Activated CD8-positive, alpha-beta T cell treated with anti-CD3 and anti-CD28 coated beads for 36 hours (primary cell): ENCODE measurements around the gene OSBPL8. TPM values are rescaled to one million over a fixed set of nuclear protein-coding genes. Genes with fewer than 3 reads are reported as not detected.
A peak's percentile ranks its signal among the peaks of the same experiment; 100 is the strongest.

Experiments used
- ATAC-seq: fragments of 200-7000 bp; cut with Tn5 transposase; one replicate; pipeline ENCODE4 v1.10.0; 2021; ENCODE audit warnings: mild to moderate bottlenecking, moderate library complexity
- CTCF ChIA-PET: fragments of 350-600 bp; sonication (Branson Sonifier 250); formaldehyde crosslinking; loops from one replicate; lab custom pipeline; 2021; ENCODE audit warnings: antibody characterized with exemption; lab: Charles Lee
- POLR2A ChIA-PET: fragments of 350-600 bp; sonication (Branson Sonifier 250); formaldehyde crosslinking; loops from one replicate; lab custom pipeline; 2021; ENCODE audit warnings: antibody characterized with exemption; lab: Charles Lee
- DNase-seq: peaks from one replicate; pipeline ENCODE4 v3.0.0-alpha.2; 2020
- H3K27ac Mint-ChIP-seq: one replicate; pipeline ENCODE4 v1.8.0; 2021; ENCODE audit warnings: mild to moderate bottlenecking, mixed read lengths
- H3K27me3 Mint-ChIP-seq: one replicate; pipeline ENCODE4 v1.8.0; 2021; ENCODE audit warnings: mixed read lengths
- H3K36me3 Mint-ChIP-seq: one replicate; pipeline ENCODE4 v1.8.0; 2021; ENCODE audit warnings: low read depth, mixed read lengths
- H3K4me1 Mint-ChIP-seq: one replicate; pipeline ENCODE4 v1.8.0; 2021; ENCODE audit warnings: low read depth, mixed read lengths
- H3K4me3 Mint-ChIP-seq: one replicate; pipeline ENCODE4 v1.8.0; 2021; ENCODE audit warnings: mild to moderate bottlenecking, moderate library complexity, mixed read lengths
- H3K9me3 Mint-ChIP-seq: one replicate; pipeline ENCODE4 v1.8.0; 2021; ENCODE audit warnings: mixed read lengths
- intact Hi-C: fragments of 100-400 bp; cut with micrococcal nuclease; formaldehyde crosslinking; loops from one replicate; pipeline ENCODE4 v1.10.0; 2022
- total RNA-seq, 2 experiments: library from RNA; stranded (reverse); gene quantifications; one replicate each; pipeline ENCODE4 v1.2.3, GENCODE V29; 2021
- TF ChIP-seq, protein P1 (sequence below): fragments of 200-600 bp; IDR thresholded peaks from one replicate; pipeline ENCODE4 v1.8.0; 2022; ENCODE audit warnings: antibody characterized with exemption, mild to moderate bottlenecking

The OSBPL8 gene
- total RNA-seq, 2 experiments from 2014 or later: 81.1 to 85.6 TPM

DNA sequence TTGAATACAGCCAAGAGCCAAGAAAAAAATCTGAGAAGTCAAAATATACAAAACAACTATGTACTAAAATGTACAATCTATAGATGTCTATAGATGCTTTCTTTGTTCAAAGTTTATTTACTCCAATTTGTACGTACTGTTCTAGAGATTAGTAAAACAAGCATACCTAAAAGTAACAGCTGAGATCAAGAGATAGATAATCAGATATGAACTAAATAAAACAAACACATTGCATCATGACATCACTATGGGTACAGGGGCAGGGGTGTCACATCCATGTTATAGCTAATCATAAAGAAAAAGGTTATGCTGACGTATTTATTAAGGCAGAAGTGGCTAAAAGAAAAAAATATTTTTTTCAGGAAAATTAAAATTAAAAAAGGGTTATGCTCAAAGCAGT, 139.3 kb downstream of the OSBPL8 start:
- Mint-ChIP-seq H3K4me3 (no peak overlapping the region), H3K4me1 (peaks cover 26% of the 10 kb centered on the region), H3K27me3 (no peaks in the 10 kb centered on the region), H3K9me3 (peaks cover 6% of the 10 kb centered on the region), H3K36me3 (peaks cover 10% of the 10 kb centered on the region), H3K27ac (no peak overlapping the region)
- ChIA-PET CTCF (no interaction called here), POLR2A (interaction anchor here (1.3 kb wide), 1 partner anchor 10 kb away, joined by 3 read pairs; no protein-coding TSS in a partner anchor)
- DNase-seq: no peak
- no peak for ATAC-seq
- TF ChIP-seq, protein P1, sequence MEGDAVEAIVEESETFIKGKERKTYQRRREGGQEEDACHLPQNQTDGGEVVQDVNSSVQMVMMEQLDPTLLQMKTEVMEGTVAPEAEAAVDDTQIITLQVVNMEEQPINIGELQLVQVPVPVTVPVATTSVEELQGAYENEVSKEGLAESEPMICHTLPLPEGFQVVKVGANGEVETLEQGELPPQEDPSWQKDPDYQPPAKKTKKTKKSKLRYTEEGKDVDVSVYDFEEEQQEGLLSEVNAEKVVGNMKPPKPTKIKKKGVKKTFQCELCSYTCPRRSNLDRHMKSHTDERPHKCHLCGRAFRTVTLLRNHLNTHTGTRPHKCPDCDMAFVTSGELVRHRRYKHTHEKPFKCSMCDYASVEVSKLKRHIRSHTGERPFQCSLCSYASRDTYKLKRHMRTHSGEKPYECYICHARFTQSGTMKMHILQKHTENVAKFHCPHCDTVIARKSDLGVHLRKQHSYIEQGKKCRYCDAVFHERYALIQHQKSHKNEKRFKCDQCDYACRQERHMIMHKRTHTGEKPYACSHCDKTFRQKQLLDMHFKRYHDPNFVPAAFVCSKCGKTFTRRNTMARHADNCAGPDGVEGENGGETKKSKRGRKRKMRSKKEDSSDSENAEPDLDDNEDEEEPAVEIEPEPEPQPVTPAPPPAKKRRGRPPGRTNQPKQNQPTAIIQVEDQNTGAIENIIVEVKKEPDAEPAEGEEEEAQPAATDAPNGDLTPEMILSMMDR: no peak
- intact Hi-C loops: no loop called here

DNA sequence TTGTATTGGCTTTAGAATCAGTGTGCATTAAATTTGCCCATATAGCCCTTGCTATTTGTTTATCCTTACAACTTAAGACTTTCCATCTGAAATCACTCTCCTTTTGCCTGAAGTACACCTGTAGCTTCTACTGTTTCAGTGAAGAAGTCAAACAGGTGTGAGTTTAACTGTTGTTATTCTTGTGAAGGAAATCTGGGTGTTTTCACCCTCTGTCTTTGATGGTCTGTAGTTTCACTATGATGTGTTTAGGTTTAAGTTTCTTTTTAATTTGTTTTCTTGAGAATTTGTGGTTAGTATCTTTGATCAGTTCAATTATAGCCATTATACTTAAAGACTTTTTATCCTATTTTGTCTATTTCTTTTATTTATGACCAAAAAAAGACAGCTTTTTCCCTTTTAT, 142.5 kb downstream of the OSBPL8 start:
- H3K36me3 Mint-ChIP-seq: peaks cover 3% of the 10 kb centered on the region
- CTCF ChIA-PET: no interaction called here
- no peaks in the 10 kb centered on the region for H3K27me3 Mint-ChIP-seq
- H3K27ac Mint-ChIP-seq: no peak overlapping the region
- no peak overlapping the region for H3K4me3 Mint-ChIP-seq
- DNase-seq: no peak
- peaks cover 18% of the 10 kb centered on the region for H3K4me1 Mint-ChIP-seq
- no peaks in the 10 kb centered on the region for H3K9me3 Mint-ChIP-seq
- intact Hi-C loops: no loop called here
- peak; percentile 42 for ATAC-seq
- POLR2A ChIA-PET: no interaction called here
- TF ChIP-seq, protein P1: no peak

DNA sequence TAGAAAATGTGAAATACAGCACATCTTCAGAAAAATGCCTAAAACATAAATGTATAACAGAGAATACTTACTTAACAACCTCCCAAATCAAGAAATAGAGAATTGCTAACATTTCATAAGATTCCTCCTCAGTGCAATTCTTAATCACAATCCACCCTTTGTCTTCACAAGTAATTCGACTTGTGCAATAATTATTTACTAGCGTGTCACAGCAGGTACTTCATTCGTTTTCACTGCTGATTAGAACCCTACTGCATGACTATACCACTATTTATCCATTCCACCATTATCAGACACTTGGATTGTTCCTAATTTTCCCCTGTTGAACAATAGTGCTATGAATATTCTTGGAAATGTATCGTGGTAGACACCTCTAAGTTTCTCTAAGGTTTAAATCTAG, 146.4 kb downstream of the OSBPL8 start:
- no peaks in the 10 kb centered on the region for H3K9me3 Mint-ChIP-seq
- peaks cover 19% of the 10 kb centered on the region for H3K4me1 Mint-ChIP-seq
- no peak overlapping the region for H3K4me3 Mint-ChIP-seq
- ATAC-seq (no peak), DNase-seq (no peak)
- no peaks in the 10 kb centered on the region for H3K36me3 Mint-ChIP-seq
- TF ChIP-seq, protein P1: no peak
- no peak overlapping the region for H3K27ac Mint-ChIP-seq
- intact Hi-C loops: no loop called here
- ChIA-PET CTCF (no interaction called here), POLR2A (interaction anchor here (0.6 kb wide), 1 partner anchor 35 kb away, joined by 3 read pairs; no protein-coding TSS in a partner anchor)
- H3K27me3 Mint-ChIP-seq: no peaks in the 10 kb centered on the region

DNA sequence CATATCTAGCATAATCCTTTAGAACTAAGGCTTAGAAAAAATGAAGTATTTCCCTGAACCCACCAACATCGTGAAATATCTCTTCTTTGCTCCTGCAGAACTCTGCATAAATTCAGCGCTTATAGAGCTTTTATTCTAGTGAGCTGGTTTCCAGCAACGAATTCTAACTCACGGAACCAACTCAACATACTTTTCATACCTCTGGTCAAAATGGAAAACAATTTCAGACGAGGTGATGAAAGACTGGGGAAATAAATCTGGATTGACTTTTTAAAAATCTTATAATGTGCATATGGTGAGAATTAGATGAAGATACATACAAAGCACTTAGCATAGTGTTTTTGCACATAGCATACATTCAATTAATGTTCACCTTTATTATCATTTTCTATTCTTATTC, 148.8 kb downstream of the OSBPL8 start:
- no peak for DNase-seq
- no peak for ATAC-seq
- Mint-ChIP-seq H3K4me3 (no peak overlapping the region), H3K27me3 (no peaks in the 10 kb centered on the region), H3K27ac (no peak overlapping the region), H3K36me3 (no peaks in the 10 kb centered on the region), H3K4me1 (peaks cover 9% of the 10 kb centered on the region), H3K9me3 (no peaks in the 10 kb centered on the region)
- TF ChIP-seq, protein P1: no peak
- CTCF ChIA-PET: no interaction called here
- intact Hi-C loops: no loop called here
- POLR2A ChIA-PET: no interaction called here

DNA sequence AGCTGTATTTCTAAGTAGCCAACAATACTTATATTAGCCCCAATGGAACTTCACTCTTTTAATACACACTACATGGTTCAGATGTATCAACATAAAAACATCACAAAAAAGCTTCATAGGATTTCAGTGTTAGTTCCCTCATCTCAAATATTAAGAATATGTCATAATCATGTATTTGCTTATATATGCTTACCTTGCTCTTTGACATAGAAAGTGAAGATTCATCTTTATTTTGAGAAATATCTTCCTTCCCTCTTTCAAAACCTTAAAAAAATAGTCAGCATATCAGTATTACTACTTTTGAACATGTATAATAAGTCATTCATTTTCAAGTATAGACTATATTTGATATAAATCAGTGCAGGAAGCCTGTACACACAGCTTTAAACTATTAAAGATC, 149.2 kb downstream of the OSBPL8 start:
- intact Hi-C loops: no loop called here
- H3K36me3 Mint-ChIP-seq: no peaks in the 10 kb centered on the region
- no peaks in the 10 kb centered on the region for H3K27me3 Mint-ChIP-seq
- no peak overlapping the region for H3K27ac Mint-ChIP-seq
- DNase-seq (no peak), ATAC-seq (no peak)
- TF ChIP-seq, protein P1: no peak
- POLR2A ChIA-PET: no interaction called here
- H3K4me3 Mint-ChIP-seq: no peak overlapping the region
- H3K9me3 Mint-ChIP-seq: no peaks in the 10 kb centered on the region
- CTCF ChIA-PET: no interaction called here
- H3K4me1 Mint-ChIP-seq: peaks cover 9% of the 10 kb centered on the region
